NCI-H2196 treated with DMSO at 0.1 percent for 48 hours (cell line): ENCODE results near the gene C16orf89.
"Not testable (repeated sequence)": the region's sequence is repeated elsewhere in the genome, so short reads cannot be mapped to it uniquely, and the experiment has no call there.

Source experiments
- DNase-seq: peaks from one replicate; lab custom pipeline; 2025; ENCODE audit not compliant: unreplicated experiment; lab: John Stamatoyannopoulos, UW

The C16orf89 gene

GRCh38 chr16:5065813-5066212 lies at the start of gene C16orf89:
C16orf89 (minus strand) TSS chr16:5065956; CDS start chr16:5065908, 48 bp downstream.
- DNase-seq: no peak

- DNase-seq: not testable (repeated sequence)
These were observed 45.2 kb upstream of the C16orf89 start for GRCh38 chr16:5110933-5111332.

- no peak for DNase-seq
These were observed 42.9 kb upstream of the C16orf89 start for GRCh38 chr16:5108505-5109158.

- DNase-seq: not testable (repeated sequence)
These were observed 39.3 kb upstream of the C16orf89 start for GRCh38 chr16:5105039-5105438.

GRCh38 chr16:5103296-5104032 lies 37.7 kb upstream of the C16orf89 start:
- DNase-seq: not testable (repeated sequence)

- not testable (repeated sequence) for DNase-seq
These were observed 33.4 kb upstream of the C16orf89 start for GRCh38 chr16:5099174-5099573.

GRCh38 chr16:5098221-5099159 lies 32.7 kb upstream of the C16orf89 start:
- DNase-seq: not testable (repeated sequence)

GRCh38 chr16:5097470-5098220 lies 31.9 kb upstream of the C16orf89 start, which contains the start of gene EEF2KMT:
EEF2KMT (minus strand) TSS chr16:5097795; CDS start chr16:5097739, 56 bp downstream.
- peak; percentile 97 for DNase-seq

GRCh38 chr16:5097061-5097469 lies 31.3 kb upstream of the C16orf89 start:
- not testable (repeated sequence) for DNase-seq

- DNase-seq: not testable (repeated sequence)
These were observed 30.8 kb upstream of the C16orf89 start for GRCh38 chr16:5096437-5097060.

GRCh38 chr16:5095145-5095830 lies 29.5 kb upstream of the C16orf89 start:
- DNase-seq: not testable (repeated sequence)

- DNase-seq: not testable (repeated sequence)
These were observed 28.0 kb upstream of the C16orf89 start for GRCh38 chr16:5093746-5094145.

- not testable (repeated sequence) for DNase-seq
These were observed 27.3 kb upstream of the C16orf89 start for GRCh38 chr16:5093081-5093480.

GRCh38 chr16:5090592-5090991 lies 24.8 kb upstream of the C16orf89 start:
- DNase-seq: not testable (repeated sequence)

- DNase-seq: not testable (repeated sequence)
These were observed 24.3 kb upstream of the C16orf89 start for GRCh38 chr16:5089911-5090555.

- not testable (repeated sequence) for DNase-seq
These were observed 23.2 kb upstream of the C16orf89 start for GRCh38 chr16:5088936-5089335.

GRCh38 chr16:5088086-5088790 lies 22.5 kb upstream of the C16orf89 start:
- not testable (repeated sequence) for DNase-seq

GRCh38 chr16:5085716-5086115 lies 20.0 kb upstream of the C16orf89 start:
- DNase-seq: not testable (repeated sequence)
